Measurements from ENCODE around the gene GDF2.

GDF2 gene

GRCh38 chr10:47289921-47290320 is 32.3 kb upstream of the GDF2 start:
- no peaks in the 10 kb centered on the region for H3K9me2 ChIP-seq (ENCODE audit: low read depth, low read length)
- H3K27ac ChIP-seq (ENCODE audit: low read depth, low read length, poor library complexity, severe bottlenecking) = no peak overlapping the region
- H3K27me3 ChIP-seq (ENCODE audit: insufficient read depth, low read length) = 0 out of 2 replicates have a peak, but pooled peaks cover 12% of the 10 kb centered on the region
- no peaks in the 10 kb centered on the region for H3F3A ChIP-seq (ENCODE audit: insufficient read depth, low read length)
- H3K9ac ChIP-seq (ENCODE audit: low read length) = no peak overlapping the region
- H2AFZ ChIP-seq (ENCODE audit: low read length) = no peak overlapping the region
- no peaks in the 10 kb centered on the region for H4K20me1 ChIP-seq (ENCODE audit: insufficient read depth, low read length)
- no peak overlapping the region for H3K4me3 ChIP-seq (ENCODE audit: low read depth, low read length, poor library complexity, severe bottlenecking)
- H3K79me2 ChIP-seq (ENCODE audit: insufficient read depth, low read length) = no peaks in the 10 kb centered on the region
- TF ChIP-seq EZH2 (IDR thresholded peaks at IDR 0.05; ENCODE audit: borderline replicate concordance, low read length) (no peak), CTCF (IDR thresholded peaks at IDR 0.05; ENCODE audit: low read length) (no peak)
- no peaks in the 10 kb centered on the region for H3K9me3 ChIP-seq (ENCODE audit: low read length)
- H3K4me2 ChIP-seq (ENCODE audit: low read length) = no peak overlapping the region
- no peaks in the 10 kb centered on the region for H3K36me3 ChIP-seq (ENCODE audit: insufficient read depth, low read length)
- H3K4me1 ChIP-seq (ENCODE audit: insufficient read depth, low read length, severe bottlenecking) = no peaks in the 10 kb centered on the region

- no peak overlapping the region for H2AFZ ChIP-seq (ENCODE audit: low read length)
- 0 out of 2 replicates have a peak, but pooled peaks cover 12% of the 10 kb centered on the region for H3K27me3 ChIP-seq (ENCODE audit: insufficient read depth, low read length)
- no peaks in the 10 kb centered on the region for H3K4me1 ChIP-seq (ENCODE audit: insufficient read depth, low read length, severe bottlenecking)
- H3K9ac ChIP-seq (ENCODE audit: low read length) = no peak overlapping the region
- no peak overlapping the region for H3K4me3 ChIP-seq (ENCODE audit: low read depth, low read length, poor library complexity, severe bottlenecking)
- H3F3A ChIP-seq (ENCODE audit: insufficient read depth, low read length) = no peaks in the 10 kb centered on the region
- H3K27ac ChIP-seq (ENCODE audit: low read depth, low read length, poor library complexity, severe bottlenecking) = no peak overlapping the region
- H4K20me1 ChIP-seq (ENCODE audit: insufficient read depth, low read length) = no peaks in the 10 kb centered on the region
- H3K79me2 ChIP-seq (ENCODE audit: insufficient read depth, low read length) = no peaks in the 10 kb centered on the region
- no peaks in the 10 kb centered on the region for H3K36me3 ChIP-seq (ENCODE audit: insufficient read depth, low read length)
- H3K4me2 ChIP-seq (ENCODE audit: low read length) = no peak overlapping the region
- no peak for TF ChIP-seq CTCF (IDR thresholded peaks at IDR 0.05; ENCODE audit: low read length)
- TF ChIP-seq EZH2 (IDR thresholded peaks at IDR 0.05; ENCODE audit: borderline replicate concordance, low read length) = no peak
- H3K9me3 ChIP-seq (ENCODE audit: low read length) = no peaks in the 10 kb centered on the region
- no peaks in the 10 kb centered on the region for H3K9me2 ChIP-seq (ENCODE audit: low read depth, low read length)
These were observed 31.9 kb upstream of the GDF2 start for GRCh38 chr10:47290338-47290737.

DNA sequence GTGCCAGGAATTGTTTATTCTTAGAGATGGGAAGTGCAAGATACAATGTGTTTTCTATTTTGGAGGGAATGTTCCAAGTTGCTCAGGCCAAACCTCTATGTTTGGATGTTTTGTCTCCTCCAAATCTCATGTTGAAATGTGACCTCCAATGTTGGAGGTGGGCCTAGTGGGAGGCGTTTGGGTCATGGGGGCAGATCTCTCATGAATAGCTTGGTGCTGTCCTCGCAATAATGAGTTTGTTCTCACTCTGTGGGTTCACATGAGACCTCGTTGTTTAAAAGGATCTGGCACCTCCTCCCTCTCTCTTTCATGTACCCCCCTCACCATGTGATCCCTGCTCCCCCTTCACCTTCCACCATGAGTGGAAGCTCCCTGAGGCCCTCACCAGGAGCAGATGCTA is 30.6 kb upstream of the GDF2 start:
- Histone ChIP-seq H2AFZ (ENCODE audit: low read length) (no peak overlapping the region), H3K9ac (ENCODE audit: low read length) (no peak overlapping the region), H3K4me1 (ENCODE audit: insufficient read depth, low read length, severe bottlenecking) (no peaks in the 10 kb centered on the region), H3K36me3 (ENCODE audit: insufficient read depth, low read length) (no peaks in the 10 kb centered on the region), H3K79me2 (ENCODE audit: insufficient read depth, low read length) (no peaks in the 10 kb centered on the region), H3K9me3 (ENCODE audit: low read length) (no peaks in the 10 kb centered on the region), H3F3A (ENCODE audit: insufficient read depth, low read length) (no peaks in the 10 kb centered on the region), H3K4me2 (ENCODE audit: low read length) (no peak overlapping the region), H3K4me3 (ENCODE audit: low read depth, low read length, poor library complexity, severe bottlenecking) (no peak overlapping the region), H4K20me1 (ENCODE audit: insufficient read depth, low read length) (no peaks in the 10 kb centered on the region), H3K9me2 (ENCODE audit: low read depth, low read length) (no peaks in the 10 kb centered on the region), H3K27me3 (ENCODE audit: insufficient read depth, low read length) (0 out of 2 replicates have a peak, but pooled peaks cover 5% of the 10 kb centered on the region), H3K27ac (ENCODE audit: low read depth, low read length, poor library complexity, severe bottlenecking) (no peak overlapping the region)
- TF ChIP-seq CTCF (IDR thresholded peaks at IDR 0.05; ENCODE audit: low read length) (no peak), EZH2 (IDR thresholded peaks at IDR 0.05; ENCODE audit: borderline replicate concordance, low read length) (no peak)
